ENCODE data around the gene MYL7.

MYL7 gene

DNA sequence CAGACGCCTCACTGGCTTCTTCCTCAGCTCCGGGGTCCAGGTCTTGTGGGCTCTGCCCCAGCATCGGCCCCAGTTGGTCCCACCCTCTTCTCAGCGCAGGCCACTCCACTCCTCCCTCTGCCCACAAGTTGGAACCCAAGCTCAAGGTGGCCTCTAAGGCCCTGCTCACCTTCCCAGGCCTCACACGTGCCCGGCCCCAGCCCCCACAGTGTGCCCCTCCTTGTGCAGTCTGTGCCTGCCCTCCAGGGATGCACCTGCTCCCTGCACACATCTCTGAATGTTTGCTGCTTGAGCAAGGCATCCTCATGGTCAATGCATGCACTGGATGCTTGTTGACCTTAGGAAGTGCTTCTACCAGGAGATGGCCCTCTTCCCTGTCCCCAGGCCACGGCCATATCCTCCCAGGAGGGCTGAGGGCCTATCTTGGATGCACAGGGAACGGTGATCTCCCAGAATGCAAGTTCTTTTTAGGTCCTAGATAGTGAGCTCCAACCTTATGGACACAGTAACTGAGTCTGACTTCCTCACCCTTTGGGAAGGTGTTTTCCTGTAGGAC is 44.7 kb downstream of the MYL7 start:
- Mint-ChIP-seq H3K27me3 (ENCODE audit: low read depth, poor library complexity) (peaks cover 12% of the 10 kb centered on the region), H3K36me3 (ENCODE audit: low read depth) (no peaks in the 10 kb centered on the region), H3K4me1 (peaks cover 40% of the 10 kb centered on the region), H3K27ac (no peak overlapping the region), H3K9me3 (peaks cover 3% of the 10 kb centered on the region), H3K4me3 (no peak overlapping the region)
- TF ChIP-seq, protein P1, sequence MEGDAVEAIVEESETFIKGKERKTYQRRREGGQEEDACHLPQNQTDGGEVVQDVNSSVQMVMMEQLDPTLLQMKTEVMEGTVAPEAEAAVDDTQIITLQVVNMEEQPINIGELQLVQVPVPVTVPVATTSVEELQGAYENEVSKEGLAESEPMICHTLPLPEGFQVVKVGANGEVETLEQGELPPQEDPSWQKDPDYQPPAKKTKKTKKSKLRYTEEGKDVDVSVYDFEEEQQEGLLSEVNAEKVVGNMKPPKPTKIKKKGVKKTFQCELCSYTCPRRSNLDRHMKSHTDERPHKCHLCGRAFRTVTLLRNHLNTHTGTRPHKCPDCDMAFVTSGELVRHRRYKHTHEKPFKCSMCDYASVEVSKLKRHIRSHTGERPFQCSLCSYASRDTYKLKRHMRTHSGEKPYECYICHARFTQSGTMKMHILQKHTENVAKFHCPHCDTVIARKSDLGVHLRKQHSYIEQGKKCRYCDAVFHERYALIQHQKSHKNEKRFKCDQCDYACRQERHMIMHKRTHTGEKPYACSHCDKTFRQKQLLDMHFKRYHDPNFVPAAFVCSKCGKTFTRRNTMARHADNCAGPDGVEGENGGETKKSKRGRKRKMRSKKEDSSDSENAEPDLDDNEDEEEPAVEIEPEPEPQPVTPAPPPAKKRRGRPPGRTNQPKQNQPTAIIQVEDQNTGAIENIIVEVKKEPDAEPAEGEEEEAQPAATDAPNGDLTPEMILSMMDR (IDR thresholded peaks at IDR 0.05), result no peak
- DNase-seq, result no peak

DNA sequence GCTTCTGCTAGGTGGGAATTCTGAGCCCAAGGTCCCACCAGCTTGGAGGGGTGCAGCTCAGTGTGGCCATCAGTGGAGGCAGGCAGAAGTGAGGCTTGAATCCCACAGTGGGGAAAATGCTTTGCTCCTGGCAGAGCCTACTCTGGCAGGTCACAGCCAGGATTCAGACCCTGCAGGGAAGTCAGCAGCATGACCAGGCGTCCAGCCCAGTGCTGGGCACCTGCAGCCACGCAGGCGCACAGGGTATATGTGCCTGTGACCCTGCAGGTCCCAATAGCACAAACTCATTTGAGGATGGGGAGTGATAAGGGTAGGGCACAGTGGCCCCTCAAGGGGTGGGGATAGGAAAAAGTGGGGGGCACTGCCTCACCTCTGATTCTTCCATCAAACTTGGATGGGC is 45.4 kb downstream of the MYL7 start:
- no peaks in the 10 kb centered on the region for H3K36me3 Mint-ChIP-seq (ENCODE audit: low read depth)
- H3K4me1 Mint-ChIP-seq, result peaks cover 38% of the 10 kb centered on the region
- peaks cover 3% of the 10 kb centered on the region for H3K9me3 Mint-ChIP-seq
- H3K4me3 Mint-ChIP-seq, result no peak overlapping the region
- peaks cover 14% of the 10 kb centered on the region for H3K27me3 Mint-ChIP-seq (ENCODE audit: low read depth, poor library complexity)
- TF ChIP-seq, protein P1 (IDR thresholded peaks at IDR 0.05), result no peak
- DNase-seq, result no peak
- H3K27ac Mint-ChIP-seq, result no peak overlapping the region

DNA sequence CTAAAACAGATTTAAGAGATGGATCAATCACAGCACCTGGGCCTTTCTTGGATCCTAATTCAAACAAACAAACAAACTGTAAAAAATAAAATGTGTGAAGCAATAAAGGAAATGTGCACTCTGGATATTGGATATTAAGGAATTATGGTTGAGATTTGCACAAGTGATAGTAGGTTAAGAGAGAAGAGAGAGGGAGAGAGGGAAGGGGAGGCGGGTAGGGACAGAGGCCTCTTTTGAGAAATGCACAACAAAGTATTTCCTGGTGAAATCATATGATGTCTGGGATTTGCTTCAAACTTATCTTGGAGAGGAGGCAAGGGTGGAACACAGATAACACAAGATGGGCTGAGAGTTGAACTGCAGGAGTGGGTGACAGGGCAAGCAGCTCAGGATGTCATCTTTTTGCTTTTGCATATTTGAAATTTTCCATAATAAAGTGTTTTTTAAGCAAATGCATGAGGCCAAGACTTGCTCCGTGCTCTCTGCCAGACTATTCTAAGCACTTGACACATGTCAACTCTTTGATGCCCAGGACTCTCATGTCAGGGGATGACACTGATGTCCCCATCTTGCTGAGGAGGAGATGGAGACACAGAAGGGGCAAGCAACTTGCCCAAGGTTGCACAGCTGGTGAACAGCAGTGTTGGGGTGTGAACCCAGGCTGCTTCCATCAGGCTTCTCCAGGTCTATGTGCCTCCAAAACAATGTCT is 46.1 kb downstream of the MYL7 start:
- H3K36me3 Mint-ChIP-seq (ENCODE audit: low read depth), result no peaks in the 10 kb centered on the region
- H3K27me3 Mint-ChIP-seq (ENCODE audit: low read depth, poor library complexity), result peaks cover 16% of the 10 kb centered on the region
- peaks cover 31% of the 10 kb centered on the region for H3K4me1 Mint-ChIP-seq
- TF ChIP-seq, protein P1 (IDR thresholded peaks at IDR 0.05), result no peak
- H3K9me3 Mint-ChIP-seq, result peaks cover 3% of the 10 kb centered on the region
- no peak overlapping the region for H3K27ac Mint-ChIP-seq
- no peak overlapping the region for H3K4me3 Mint-ChIP-seq
- DNase-seq, result no peak

DNA sequence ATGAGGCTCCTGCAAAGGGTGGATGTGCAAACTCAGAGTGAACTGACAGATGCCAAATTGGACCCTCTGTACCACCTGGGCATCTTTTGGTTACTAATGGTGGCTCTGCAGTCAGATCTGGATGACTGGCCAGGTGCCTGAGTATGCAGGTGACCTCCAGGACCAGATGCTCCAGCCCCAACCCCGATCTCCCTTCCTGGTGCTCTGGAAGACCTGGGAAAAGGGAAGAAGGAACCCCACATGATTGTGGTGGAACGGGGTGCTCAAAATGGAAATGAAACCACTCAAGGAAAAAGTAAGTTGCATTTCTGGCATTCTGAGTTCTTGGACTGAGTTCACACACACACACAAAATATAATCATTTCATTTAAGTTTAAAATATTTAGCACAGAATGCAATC is 46.8 kb downstream of the MYL7 start:
- H3K27me3 Mint-ChIP-seq (ENCODE audit: low read depth, poor library complexity), result peaks cover 16% of the 10 kb centered on the region
- H3K36me3 Mint-ChIP-seq (ENCODE audit: low read depth), result no peaks in the 10 kb centered on the region
- no peak overlapping the region for H3K4me3 Mint-ChIP-seq
- no peak overlapping the region for H3K27ac Mint-ChIP-seq
- TF ChIP-seq, protein P1 (IDR thresholded peaks at IDR 0.05), result no peak
- no peak for DNase-seq
- peaks cover 25% of the 10 kb centered on the region for H3K4me1 Mint-ChIP-seq
- H3K9me3 Mint-ChIP-seq, result peaks cover 3% of the 10 kb centered on the region

DNA sequence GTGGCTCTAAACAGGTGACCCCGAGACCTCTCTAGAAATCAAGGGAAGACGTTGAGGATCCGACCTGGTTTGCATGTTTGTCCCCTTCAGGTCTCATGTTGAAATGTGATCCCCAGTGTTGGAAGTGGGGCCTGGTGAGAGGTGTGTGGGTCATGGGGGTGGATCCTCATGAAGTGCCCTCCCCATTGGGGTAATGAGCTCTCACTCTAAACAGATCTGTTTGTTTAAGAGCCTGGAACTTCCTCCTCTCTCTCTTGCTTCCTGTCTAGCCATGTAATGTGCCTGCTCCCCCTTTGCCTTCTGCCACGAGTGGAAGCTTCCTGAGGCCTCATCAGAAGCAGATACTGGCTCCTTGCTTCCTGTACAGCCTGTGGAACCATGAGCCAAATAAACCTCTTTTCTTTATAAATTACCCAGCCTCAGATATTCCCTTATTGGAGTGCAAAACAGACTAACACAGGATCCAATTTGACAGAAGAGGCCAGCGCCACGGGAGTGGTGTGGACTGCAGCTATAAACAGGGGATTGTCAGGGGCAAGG is 48.0 kb downstream of the MYL7 start:
- H3K4me1 Mint-ChIP-seq, result peaks cover 33% of the 10 kb centered on the region
- H3K27ac Mint-ChIP-seq, result peak overlapping the region; percentile 45
- no peak overlapping the region for H3K4me3 Mint-ChIP-seq

More for the DNA sequence above, 48.0 kb downstream of the MYL7 start:
- TF ChIP-seq, protein P1 (IDR thresholded peaks at IDR 0.05), result no peak
- Mint-ChIP-seq H3K36me3 (ENCODE audit: low read depth) (no peaks in the 10 kb centered on the region), H3K27me3 (ENCODE audit: low read depth, poor library complexity) (peaks cover 16% of the 10 kb centered on the region), H3K9me3 (peaks cover 3% of the 10 kb centered on the region)
- no peak for DNase-seq
